HT-29 (cell line): ENCODE measurements around the gene TRO. TPM values are rescaled to one million over a fixed set of nuclear protein-coding genes. Genes with fewer than 3 reads are reported as not detected.

Experiments used
- DNase-seq: peaks from one replicate; pipeline ENCODE4 v3.0.0-alpha.2; 2015; ENCODE audit warnings: low spot score
- total RNA-seq: library from RNA; depleted of rRNA; stranded (reverse); fragments of >200 nt; shearing (Covaris generic); gene quantifications from 2 replicates; pipeline ENCODE4 v1.2.3, GENCODE V29; 2014; rRNA removed

The TRO gene
- total RNA-seq: not detected in 2 replicates

GRCh38 chrX:54920610-54921426, at the start of gene TRO:
TRO (plus strand) TSS chrX:54920824; CDS start chrX:54922247, 1,423 bp downstream.
- no peak for DNase-seq

GRCh38 chrX:54885740-54886139, 34.9 kb upstream of the TRO start:
- no peak for DNase-seq

- peak; percentile 54 for DNase-seq
Measured at GRCh38 chrX:54891573-54891972, 29.1 kb upstream of the TRO start.

GRCh38 chrX:54894159-54894558, 26.5 kb upstream of the TRO start:
- DNase-seq: no peak

GRCh38 chrX:54909941-54910340, 10.7 kb upstream of the TRO start:
- no peak for DNase-seq

GRCh38 chrX:54921427-54922021, 900 bp downstream of the TRO start:
- DNase-seq: no peak

- no peak for DNase-seq
Measured at GRCh38 chrX:54922547-54922946, 1.9 kb downstream of the TRO start.

GRCh38 chrX:54923376-54923775, 2.8 kb downstream of the TRO start:
- DNase-seq: no peak

- no peak for DNase-seq
Measured at GRCh38 chrX:54926978-54927377, 6.4 kb downstream of the TRO start.

GRCh38 chrX:54928876-54929275, 8.3 kb downstream of the TRO start:
- DNase-seq: no peak

GRCh38 chrX:54930291-54931049, 9.8 kb downstream of the TRO start:
- no peak for DNase-seq

GRCh38 chrX:54931107-54931506, 10.5 kb downstream of the TRO start:
- DNase-seq: no peak

GRCh38 chrX:54933150-54933826, 12.7 kb downstream of the TRO start:
- DNase-seq: no peak

GRCh38 chrX:54934058-54934457, 13.4 kb downstream of the TRO start:
- no peak for DNase-seq

GRCh38 chrX:54934890-54935289, 14.3 kb downstream of the TRO start:
- no peak for DNase-seq

- DNase-seq: no peak
Measured at GRCh38 chrX:54935306-54935705, 14.7 kb downstream of the TRO start.

- no peak for DNase-seq
Measured at GRCh38 chrX:54937416-54937815, 16.8 kb downstream of the TRO start.

GRCh38 chrX:54944816-54945215, 24.2 kb downstream of the TRO start:
- DNase-seq: no peak

GRCh38 chrX:54945224-54945623, 24.6 kb downstream of the TRO start:
- no peak for DNase-seq

- DNase-seq: no peak
Measured at GRCh38 chrX:54950730-54951375, 30.2 kb downstream of the TRO start.

GRCh38 chrX:54961750-54962149, 41.1 kb downstream of the TRO start:
- no peak for DNase-seq
